GM23338 (cell line): Measurements from ENCODE around the gene TBRG4. TPM values are rescaled to one million over a fixed set of nuclear protein-coding genes. Genes with fewer than 3 reads are reported as not detected.
A peak's percentile ranks its signal among the peaks of the same experiment; 100 is the strongest.

Experiments used
- ATAC-seq: fragments of 200-7000 bp; cut with Tn5 transposase; 3 replicates; pipeline ENCODE4 v1.9.1; 2020
- DNase-seq: peaks from one replicate; pipeline ENCODE4 v3.0.0-alpha.2; 2015; ENCODE audit warnings: low spot score
- H2AFZ ChIP-seq: fragments of 200-600 bp; sonication (generic); 2 replicates; pipeline ENCODE4 v1.8.0; 2016; ENCODE audit warnings: antibody characterized with exemption, mild to moderate bottlenecking, moderate library complexity
- H3F3A ChIP-seq: fragments of 200-600 bp; sonication (generic); replicated peaks from 2 replicates; pipeline ENCODE4 v1.8.0; 2017; ENCODE audit warnings: antibody characterized with exemption, mixed run types, low read depth
- H3K27ac ChIP-seq: fragments of 200-600 bp; sonication (generic); 2 replicates; pipeline ENCODE4 v1.6.1; 2016; ENCODE audit warnings: low read depth
- H3K27me3 ChIP-seq: fragments of 200-600 bp; sonication (generic); 2 replicates; pipeline ENCODE4 v1.8.0; 2016; ENCODE audit warnings: mild to moderate bottlenecking, mixed run types, moderate library complexity; ENCODE audit not compliant: insufficient read depth
- H3K36me3 ChIP-seq: fragments of 200-600 bp; sonication (generic); 2 replicates; pipeline ENCODE4 v1.8.0; 2016; ENCODE audit warnings: mild to moderate bottlenecking; ENCODE audit not compliant: insufficient read depth
- H3K4me1 ChIP-seq: fragments of 200-600 bp; sonication (generic); 2 replicates; pipeline ENCODE4 v1.8.0; 2016; ENCODE audit warnings: mild to moderate bottlenecking, moderate library complexity; ENCODE audit not compliant: insufficient read depth
- H3K4me2 ChIP-seq: fragments of 200-600 bp; sonication (generic); 2 replicates; pipeline ENCODE4 v1.7.1; 2017; ENCODE audit warnings: mixed run types
- H3K4me3 ChIP-seq: fragments of 200-600 bp; sonication (generic); 2 replicates; pipeline ENCODE4 v1.6.1; 2016; ENCODE audit warnings: mixed run types
- H3K79me2 ChIP-seq: fragments of 200-600 bp; sonication (generic); replicated peaks from 2 replicates; pipeline ENCODE4 v1.8.0; 2017; ENCODE audit warnings: mild to moderate bottlenecking; ENCODE audit not compliant: insufficient read depth
- H3K9me2 ChIP-seq: fragments of 200-600 bp; sonication (generic); 2 replicates; pipeline ENCODE4 v1.8.0; 2017; ENCODE audit not compliant: insufficient read depth
- H4K20me1 ChIP-seq: fragments of 200-600 bp; sonication (generic); replicated peaks from 2 replicates; pipeline ENCODE4 v1.8.0; 2017; ENCODE audit warnings: mild to moderate bottlenecking; ENCODE audit not compliant: insufficient read depth
- H3K27ac Mint-ChIP-seq: 2 replicates; pipeline ENCODE4 v1.8.0; 2020; ENCODE audit warnings: inconsistent platforms, mild to moderate bottlenecking, moderate library complexity, mixed read lengths
- H3K27me3 Mint-ChIP-seq: 3 replicates; pipeline ENCODE4 v1.8.0; 2022; ENCODE audit warnings: low read depth, mild to moderate bottlenecking, moderate library complexity, mixed read lengths, inconsistent platforms; ENCODE audit not compliant: insufficient read depth, poor library complexity
- H3K36me3 Mint-ChIP-seq: 3 replicates; pipeline ENCODE4 v1.8.0; 2021; ENCODE audit warnings: low read depth, mild to moderate bottlenecking, inconsistent platforms, moderate library complexity, mixed read lengths
- H3K4me1 Mint-ChIP-seq: 3 replicates; pipeline ENCODE4 v1.8.0; 2020; ENCODE audit warnings: mild to moderate bottlenecking, inconsistent platforms, mixed read lengths
- H3K4me3 Mint-ChIP-seq: 3 replicates; pipeline ENCODE4 v1.8.0; 2021; ENCODE audit warnings: moderate library complexity, mild to moderate bottlenecking, inconsistent platforms, mixed read lengths
- H3K9me3 Mint-ChIP-seq: 3 replicates; pipeline ENCODE4 v1.8.0; 2020; ENCODE audit warnings: moderate library complexity, mild to moderate bottlenecking, inconsistent platforms, mixed read lengths
- CREB1 ChIP-seq: fragments of 250-450 bp; sonication (Bioruptor Pico); IDR thresholded peaks from 2 replicates; pipeline ENCODE4 v1.5.0; 2020; ENCODE audit warnings: low read depth, mild to moderate bottlenecking, moderate library complexity
- EZH2phosphoT487 ChIP-seq: fragments of 200-600 bp; sonication (generic); IDR thresholded peaks from one replicate; pipeline ENCODE4 v1.8.1; 2018; ENCODE audit warnings: antibody characterized with exemption; ENCODE audit not compliant: unreplicated experiment
- POLR2AphosphoS5 ChIP-seq: IDR thresholded peaks from 2 replicates; pipeline ENCODE4 v1.6.1; 2016; ENCODE audit warnings: antibody characterized with exemption, low read depth
- STAT1 ChIP-seq: IDR thresholded peaks from one replicate; pipeline ENCODE4 v1.6.1; 2016; ENCODE audit warnings: antibody characterized with exemption; ENCODE audit not compliant: unreplicated experiment
- ZNF331 ChIP-seq: fragments of 250-450 bp; sonication (Bioruptor Pico); IDR thresholded peaks from 2 replicates; pipeline ENCODE4 v1.5.0; 2020; ENCODE audit warnings: low read depth, mild to moderate bottlenecking, moderate library complexity
- polyA plus RNA-seq: library from polyadenylated mRNA; unstranded; fragments of >200 nt; fragmentation: Nextera tagmentation; extraction: Ambion mirVana; gene quantifications from 2 replicates; pipeline ENCODE4 v1.2.1, GENCODE V29; 2016
- total RNA-seq: library from RNA; depleted of rRNA; stranded (reverse); fragments of >200 nt; shearing (Covaris generic); gene quantifications from 2 replicates; pipeline ENCODE4 v1.2.3, GENCODE V29; 2014
- TF ChIP-seq, protein P1 (sequence below), 2 experiments: fragments of 200-600 bp in 1 of 2; sonication (generic) in 1 of 2; conservative IDR thresholded peaks; 2 replicates each; pipeline versions ENCODE4 v1.5.1 to v1.6.1; 2016 to 2017; ENCODE audit warnings: antibody characterized with exemption in 2 of 2, low read depth in 2 of 2, mild to moderate bottlenecking in 2 of 2, moderate library complexity in 1 of 2
- TF ChIP-seq, protein P2 (sequence below): fragments of 250-450 bp; sonication (Bioruptor Pico); IDR thresholded peaks from 2 replicates; pipeline ENCODE4 v1.5.0; 2020; ENCODE audit warnings: mild to moderate bottlenecking, moderate library complexity
- TF ChIP-seq, protein P3 (sequence below): IDR thresholded peaks from one replicate; pipeline ENCODE4 v1.6.1; 2018; ENCODE audit warnings: antibody characterized with exemption; ENCODE audit not compliant: unreplicated experiment

Gene TBRG4
- total and polyA plus RNA-seq, 2 experiments from 2014 or later, result 72.5 to 162 TPM

DNA sequence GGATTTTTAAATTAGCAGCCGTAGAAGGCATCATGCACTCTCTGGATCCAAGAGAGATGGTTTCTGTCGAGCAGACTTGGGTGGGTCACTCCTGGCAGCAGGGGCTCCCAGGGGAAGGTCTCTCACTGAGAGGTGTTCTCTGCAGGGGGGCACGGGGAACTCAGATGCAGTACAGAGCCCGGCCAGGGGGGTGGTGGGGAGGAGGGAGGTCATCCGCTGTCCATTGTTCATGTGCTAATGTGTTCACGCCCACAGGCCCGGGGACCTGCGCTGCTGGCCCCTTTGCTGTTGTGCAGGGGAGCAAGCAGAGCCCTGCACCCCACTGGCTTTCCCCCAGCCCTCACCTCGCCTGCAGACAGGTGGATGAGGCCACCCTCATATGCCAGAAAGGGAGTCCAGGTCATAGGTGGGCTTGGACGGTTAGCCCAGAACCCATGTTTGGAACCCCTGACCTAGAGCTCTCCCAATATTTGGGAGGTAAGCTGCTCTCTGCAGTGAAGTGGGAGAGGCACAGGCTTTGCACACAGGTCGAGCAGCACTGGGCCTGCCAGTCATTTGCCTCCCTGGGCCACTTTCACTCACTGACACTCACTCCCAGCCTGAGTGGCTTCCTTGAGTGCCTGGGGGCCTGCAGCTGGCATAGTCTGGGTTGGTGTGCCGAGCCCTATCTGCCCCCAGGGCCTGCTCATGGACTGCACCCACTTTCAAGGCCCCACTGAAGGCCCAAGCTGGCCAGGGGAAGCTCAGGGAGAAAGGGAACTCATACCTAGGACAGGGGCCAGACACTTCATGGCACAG, 12.6 kb upstream of the TBRG4 start:
- H3K27me3 Mint-ChIP-seq, result peaks cover 4% of the 10 kb centered on the region
- Histone ChIP-seq H3K79me2 (no peaks in the 10 kb centered on the region), H3F3A (no peaks in the 10 kb centered on the region; the same call in 1 of the 2 replicates), H3K4me2 (peak overlapping the region; percentile 57), H4K20me1 (no peaks in the 10 kb centered on the region), H3K27ac (no peak overlapping the region), H3K27me3 (no peaks in the 10 kb centered on the region), H2AFZ (peak overlapping the region; percentile 92), H3K4me1 (peaks cover 10% of the 10 kb centered on the region; the same call in 1 of the 2 replicates), H3K9me2 (no peaks in the 10 kb centered on the region), H3K36me3 (no peaks in the 10 kb centered on the region), H3K4me3 (no peak overlapping the region)
- H3K9me3 Mint-ChIP-seq, result no peaks in the 10 kb centered on the region
- no peak overlapping the region for H3K27ac Mint-ChIP-seq
- DNase-seq (peak; percentile 72), ATAC-seq (peak; percentile 94)
- peaks cover 14% of the 10 kb centered on the region; the same call in 2 of the 3 replicates for H3K4me1 Mint-ChIP-seq
- no peaks in the 10 kb centered on the region for H3K36me3 Mint-ChIP-seq
- no peak overlapping the region for H3K4me3 Mint-ChIP-seq
- TF ChIP-seq CREB1 (CRISPR knock-in tag) (no peak), POLR2AphosphoS5 (no peak), STAT1 (no peak), ZNF331 (CRISPR knock-in tag) (no peak), EZH2phosphoT487 (no peak)
- TF ChIP-seq, protein P1, sequence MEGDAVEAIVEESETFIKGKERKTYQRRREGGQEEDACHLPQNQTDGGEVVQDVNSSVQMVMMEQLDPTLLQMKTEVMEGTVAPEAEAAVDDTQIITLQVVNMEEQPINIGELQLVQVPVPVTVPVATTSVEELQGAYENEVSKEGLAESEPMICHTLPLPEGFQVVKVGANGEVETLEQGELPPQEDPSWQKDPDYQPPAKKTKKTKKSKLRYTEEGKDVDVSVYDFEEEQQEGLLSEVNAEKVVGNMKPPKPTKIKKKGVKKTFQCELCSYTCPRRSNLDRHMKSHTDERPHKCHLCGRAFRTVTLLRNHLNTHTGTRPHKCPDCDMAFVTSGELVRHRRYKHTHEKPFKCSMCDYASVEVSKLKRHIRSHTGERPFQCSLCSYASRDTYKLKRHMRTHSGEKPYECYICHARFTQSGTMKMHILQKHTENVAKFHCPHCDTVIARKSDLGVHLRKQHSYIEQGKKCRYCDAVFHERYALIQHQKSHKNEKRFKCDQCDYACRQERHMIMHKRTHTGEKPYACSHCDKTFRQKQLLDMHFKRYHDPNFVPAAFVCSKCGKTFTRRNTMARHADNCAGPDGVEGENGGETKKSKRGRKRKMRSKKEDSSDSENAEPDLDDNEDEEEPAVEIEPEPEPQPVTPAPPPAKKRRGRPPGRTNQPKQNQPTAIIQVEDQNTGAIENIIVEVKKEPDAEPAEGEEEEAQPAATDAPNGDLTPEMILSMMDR (conservative IDR thresholded peaks at IDR 0.05; ENCODE audit: low read depth in 2 of 2), result no peak
- TF ChIP-seq, protein P2, sequence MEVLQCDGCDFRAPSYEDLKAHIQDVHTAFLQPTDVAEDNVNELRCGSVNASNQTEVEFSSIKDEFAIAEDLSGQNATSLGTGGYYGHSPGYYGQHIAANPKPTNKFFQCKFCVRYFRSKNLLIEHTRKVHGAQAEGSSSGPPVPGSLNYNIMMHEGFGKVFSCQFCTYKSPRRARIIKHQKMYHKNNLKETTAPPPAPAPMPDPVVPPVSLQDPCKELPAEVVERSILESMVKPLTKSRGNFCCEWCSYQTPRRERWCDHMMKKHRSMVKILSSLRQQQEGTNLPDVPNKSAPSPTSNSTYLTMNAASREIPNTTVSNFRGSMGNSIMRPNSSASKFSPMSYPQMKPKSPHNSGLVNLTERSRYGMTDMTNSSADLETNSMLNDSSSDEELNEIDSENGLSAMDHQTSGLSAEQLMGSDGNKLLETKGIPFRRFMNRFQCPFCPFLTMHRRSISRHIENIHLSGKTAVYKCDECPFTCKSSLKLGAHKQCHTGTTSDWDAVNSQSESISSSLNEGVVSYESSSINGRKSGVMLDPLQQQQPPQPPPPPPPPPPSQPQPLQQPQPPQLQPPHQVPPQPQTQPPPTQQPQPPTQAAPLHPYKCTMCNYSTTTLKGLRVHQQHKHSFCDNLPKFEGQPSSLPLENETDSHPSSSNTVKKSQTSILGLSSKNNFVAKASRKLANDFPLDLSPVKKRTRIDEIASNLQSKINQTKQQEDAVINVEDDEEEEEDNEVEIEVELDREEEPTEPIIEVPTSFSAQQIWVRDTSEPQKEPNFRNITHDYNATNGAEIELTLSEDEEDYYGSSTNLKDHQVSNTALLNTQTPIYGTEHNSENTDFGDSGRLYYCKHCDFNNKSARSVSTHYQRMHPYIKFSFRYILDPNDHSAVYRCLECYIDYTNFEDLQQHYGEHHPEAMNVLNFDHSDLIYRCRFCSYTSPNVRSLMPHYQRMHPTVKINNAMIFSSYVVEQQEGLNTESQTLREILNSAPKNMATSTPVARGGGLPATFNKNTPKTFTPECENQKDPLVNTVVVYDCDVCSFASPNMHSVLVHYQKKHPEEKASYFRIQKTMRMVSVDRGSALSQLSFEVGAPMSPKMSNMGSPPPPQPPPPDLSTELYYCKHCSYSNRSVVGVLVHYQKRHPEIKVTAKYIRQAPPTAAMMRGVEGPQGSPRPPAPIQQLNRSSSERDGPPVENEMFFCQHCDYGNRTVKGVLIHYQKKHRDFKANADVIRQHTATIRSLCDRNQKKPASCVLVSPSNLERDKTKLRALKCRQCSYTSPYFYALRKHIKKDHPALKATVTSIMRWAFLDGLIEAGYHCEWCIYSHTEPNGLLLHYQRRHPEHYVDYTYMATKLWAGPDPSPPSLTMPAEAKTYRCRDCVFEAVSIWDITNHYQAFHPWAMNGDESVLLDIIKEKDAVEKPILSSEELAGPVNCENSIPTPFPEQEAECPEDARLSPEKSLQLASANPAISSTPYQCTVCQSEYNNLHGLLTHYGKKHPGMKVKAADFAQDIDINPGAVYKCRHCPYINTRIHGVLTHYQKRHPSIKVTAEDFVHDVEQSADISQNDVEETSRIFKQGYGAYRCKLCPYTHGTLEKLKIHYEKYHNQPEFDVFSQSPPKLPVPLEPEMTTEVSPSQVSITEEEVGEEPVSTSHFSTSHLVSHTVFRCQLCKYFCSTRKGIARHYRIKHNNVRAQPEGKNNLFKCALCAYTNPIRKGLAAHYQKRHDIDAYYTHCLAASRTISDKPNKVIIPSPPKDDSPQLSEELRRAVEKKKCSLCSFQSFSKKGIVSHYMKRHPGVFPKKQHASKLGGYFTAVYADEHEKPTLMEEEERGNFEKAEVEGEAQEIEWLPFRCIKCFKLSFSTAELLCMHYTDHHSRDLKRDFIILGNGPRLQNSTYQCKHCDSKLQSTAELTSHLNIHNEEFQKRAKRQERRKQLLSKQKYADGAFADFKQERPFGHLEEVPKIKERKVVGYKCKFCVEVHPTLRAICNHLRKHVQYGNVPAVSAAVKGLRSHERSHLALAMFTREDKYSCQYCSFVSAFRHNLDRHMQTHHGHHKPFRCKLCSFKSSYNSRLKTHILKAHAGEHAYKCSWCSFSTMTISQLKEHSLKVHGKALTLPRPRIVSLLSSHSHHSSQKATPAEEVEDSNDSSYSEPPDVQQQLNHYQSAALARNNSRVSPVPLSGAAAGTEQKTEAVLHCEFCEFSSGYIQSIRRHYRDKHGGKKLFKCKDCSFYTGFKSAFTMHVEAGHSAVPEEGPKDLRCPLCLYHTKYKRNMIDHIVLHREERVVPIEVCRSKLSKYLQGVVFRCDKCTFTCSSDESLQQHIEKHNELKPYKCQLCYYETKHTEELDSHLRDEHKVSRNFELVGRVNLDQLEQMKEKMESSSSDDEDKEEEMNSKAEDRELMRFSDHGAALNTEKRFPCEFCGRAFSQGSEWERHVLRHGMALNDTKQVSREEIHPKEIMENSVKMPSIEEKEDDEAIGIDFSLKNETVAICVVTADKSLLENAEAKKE (CRISPR knock-in tag), result no peak
- TF ChIP-seq, protein P3, sequence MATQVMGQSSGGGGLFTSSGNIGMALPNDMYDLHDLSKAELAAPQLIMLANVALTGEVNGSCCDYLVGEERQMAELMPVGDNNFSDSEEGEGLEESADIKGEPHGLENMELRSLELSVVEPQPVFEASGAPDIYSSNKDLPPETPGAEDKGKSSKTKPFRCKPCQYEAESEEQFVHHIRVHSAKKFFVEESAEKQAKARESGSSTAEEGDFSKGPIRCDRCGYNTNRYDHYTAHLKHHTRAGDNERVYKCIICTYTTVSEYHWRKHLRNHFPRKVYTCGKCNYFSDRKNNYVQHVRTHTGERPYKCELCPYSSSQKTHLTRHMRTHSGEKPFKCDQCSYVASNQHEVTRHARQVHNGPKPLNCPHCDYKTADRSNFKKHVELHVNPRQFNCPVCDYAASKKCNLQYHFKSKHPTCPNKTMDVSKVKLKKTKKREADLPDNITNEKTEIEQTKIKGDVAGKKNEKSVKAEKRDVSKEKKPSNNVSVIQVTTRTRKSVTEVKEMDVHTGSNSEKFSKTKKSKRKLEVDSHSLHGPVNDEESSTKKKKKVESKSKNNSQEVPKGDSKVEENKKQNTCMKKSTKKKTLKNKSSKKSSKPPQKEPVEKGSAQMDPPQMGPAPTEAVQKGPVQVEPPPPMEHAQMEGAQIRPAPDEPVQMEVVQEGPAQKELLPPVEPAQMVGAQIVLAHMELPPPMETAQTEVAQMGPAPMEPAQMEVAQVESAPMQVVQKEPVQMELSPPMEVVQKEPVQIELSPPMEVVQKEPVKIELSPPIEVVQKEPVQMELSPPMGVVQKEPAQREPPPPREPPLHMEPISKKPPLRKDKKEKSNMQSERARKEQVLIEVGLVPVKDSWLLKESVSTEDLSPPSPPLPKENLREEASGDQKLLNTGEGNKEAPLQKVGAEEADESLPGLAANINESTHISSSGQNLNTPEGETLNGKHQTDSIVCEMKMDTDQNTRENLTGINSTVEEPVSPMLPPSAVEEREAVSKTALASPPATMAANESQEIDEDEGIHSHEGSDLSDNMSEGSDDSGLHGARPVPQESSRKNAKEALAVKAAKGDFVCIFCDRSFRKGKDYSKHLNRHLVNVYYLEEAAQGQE, result no peak
